Measurements from ENCODE around the gene STXBP5L. TPM values are rescaled to one million over a fixed set of nuclear protein-coding genes. Genes with fewer than 3 reads are reported as not detected.

Gene STXBP5L
- polyA plus RNA-seq, 3 donors, result not detected

GRCh38 chr3:121063628-121064027 is 155.6 kb downstream of the STXBP5L start:
- H3K27me3 Mint-ChIP-seq (ENCODE audit: low read depth in 3 of 3), result no peaks in the 10 kb centered on the region
- Histone ChIP-seq H2AFZ (ENCODE audit: insufficient read depth, low read depth, low read length, poor library complexity, severe bottlenecking) (no peak overlapping the region), H3K4me2 (replicated peaks; ENCODE audit: extremely low read depth, low read length, poor library complexity, severe bottlenecking) (no peak overlapping the region), H3K27ac (ENCODE audit: low read depth in 1 of 2, low read length in 2 of 2) (no peak overlapping the region), H3K27me3 (ENCODE audit: control insufficient read depth in 2 of 2, insufficient read depth in 2 of 2, low read length in 2 of 2) (no peaks in the 10 kb centered on the region), H3K36me3 (replicated peaks in 1 of 2; ENCODE audit: control insufficient read depth in 1 of 2, insufficient read depth in 2 of 2, low read length in 2 of 2) (no peaks in the 10 kb centered on the region), H3K4me3 (replicated peaks in 1 of 3; ENCODE audit: low read depth in 2 of 3, low read length in 3 of 3) (no peak overlapping the region), H3K9me3 (replicated peaks in 1 of 2; ENCODE audit: control insufficient read depth in 1 of 2, insufficient read depth in 1 of 2, low read length in 2 of 2) (peaks cover 8 to 15% of the 10 kb centered on the region in 2 donors), H3K9ac (ENCODE audit: insufficient read depth, low read length, poor library complexity, severe bottlenecking) (no peak overlapping the region), H3K4me1 (ENCODE audit: control insufficient read depth in 1 of 2, insufficient read depth in 2 of 2, low read length in 2 of 2) (no peaks in the 10 kb centered on the region), H4K20me1 (ENCODE audit: insufficient read depth, low read length) (no peaks in the 10 kb centered on the region), H3K79me2 (ENCODE audit: insufficient read depth, low read length) (no peaks in the 10 kb centered on the region)
- no peak overlapping the region for H3K27ac Mint-ChIP-seq
- H3K9me3 Mint-ChIP-seq, result peaks cover 2 to 18% (median 8%) of the 10 kb centered on the region in 7 donors
- intact Hi-C loops (cut with micrococcal nuclease), result no loop called here
- H3K36me3 Mint-ChIP-seq, result no peaks in the 10 kb centered on the region
- no peaks in the 10 kb centered on the region for H3K4me1 Mint-ChIP-seq
- 64% methylated on average over 3 of the region's 6 CpGs for whole genome bisulfite sequencing (ENCODE audit: insufficient coverage)
- DNase-seq, result no peak
- H3K4me3 Mint-ChIP-seq, result no peak overlapping the region
- no peak for TF ChIP-seq CTCF (IDR thresholded peaks at IDR 0.05)

- Histone ChIP-seq H3K27me3 (ENCODE audit: control insufficient read depth in 2 of 2, insufficient read depth in 2 of 2, low read length in 2 of 2) (no peaks in the 10 kb centered on the region), H3K4me1 (ENCODE audit: control insufficient read depth in 1 of 2, insufficient read depth in 2 of 2, low read length in 2 of 2) (no peaks in the 10 kb centered on the region), H3K36me3 (replicated peaks in 1 of 2; ENCODE audit: control insufficient read depth in 1 of 2, insufficient read depth in 2 of 2, low read length in 2 of 2) (no peaks in the 10 kb centered on the region), H3K27ac (ENCODE audit: low read depth in 1 of 2, low read length in 2 of 2) (no peak overlapping the region), H3K4me2 (replicated peaks; ENCODE audit: extremely low read depth, low read length, poor library complexity, severe bottlenecking) (no peak overlapping the region), H3K4me3 (replicated peaks in 1 of 3; ENCODE audit: low read depth in 2 of 3, low read length in 3 of 3) (no peak overlapping the region), H2AFZ (ENCODE audit: insufficient read depth, low read depth, low read length, poor library complexity, severe bottlenecking) (no peak overlapping the region), H3K79me2 (ENCODE audit: insufficient read depth, low read length) (no peaks in the 10 kb centered on the region), H4K20me1 (ENCODE audit: insufficient read depth, low read length) (no peaks in the 10 kb centered on the region), H3K9me3 (replicated peaks in 1 of 2; ENCODE audit: control insufficient read depth in 1 of 2, insufficient read depth in 1 of 2, low read length in 2 of 2) (peaks cover 8 to 15% of the 10 kb centered on the region in 2 donors), H3K9ac (ENCODE audit: insufficient read depth, low read length, poor library complexity, severe bottlenecking) (no peak overlapping the region)
- Mint-ChIP-seq H3K27me3 (ENCODE audit: low read depth in 3 of 3) (no peaks in the 10 kb centered on the region), H3K4me3 (no peak overlapping the region), H3K4me1 (no peaks in the 10 kb centered on the region), H3K9me3 (peaks cover 2 to 20% (median 8%) of the 10 kb centered on the region in 7 donors), H3K27ac (no peak overlapping the region), H3K36me3 (no peaks in the 10 kb centered on the region)
- DNase-seq, result no peak
- WGBS (ENCODE audit: insufficient coverage), result 83% methylated on average over 3 of the region's 6 CpGs
- intact Hi-C loops (cut with micrococcal nuclease), result no loop called here
- no peak for TF ChIP-seq CTCF (IDR thresholded peaks at IDR 0.05)
These were observed 156.1 kb downstream of the STXBP5L start for GRCh38 chr3:121064121-121064520.

Data from CD14-positive monocyte (primary cell).